Heart left ventricle (tissue), 16 donors: ENCODE results near the gene ADAMTS20. TPM values are rescaled to one million over a fixed set of nuclear protein-coding genes. Genes with fewer than 3 reads are reported as not detected.
"Not testable (repeated sequence)": the region's sequence is repeated elsewhere in the genome, so short reads cannot be mapped to it uniquely, and the experiment has no call there.

ENCODE experiments used
- ATAC-seq, 4 donors: fragments of 200-7000 bp; cut with Tn5 transposase; one replicate each; pipeline ENCODE4 v1.9.1; 2020 to 2022; ENCODE audit warnings: moderate library complexity in 4 of 4, mild to moderate bottlenecking in 3 of 4, moderate number of reproducible peaks in 1 of 4
- DNase-seq, 5 donors: peaks; one replicate each; pipeline ENCODE4 v3.0.0-alpha.2; 2020
- H3K27ac ChIP-seq, 12 donors: fragments of 200-600 bp; sonication (generic) in 4 of 12; one replicate each; pipeline versions ENCODE4 v1.5.0 to v1.8.0; 2016 to 2022; ENCODE audit warnings: mild to moderate bottlenecking in 2 of 12
- H3K27me3 ChIP-seq, 9 donors: fragments of 200-600 bp; sonication (generic) in 2 of 9; one replicate each; pipeline versions ENCODE4 v1.5.1 to v1.8.0; 2016 to 2022; ENCODE audit warnings: mild to moderate bottlenecking in 3 of 9
- H3K36me3 ChIP-seq, 9 donors: fragments of 200-600 bp; sonication (generic) in 2 of 9; one replicate each; pipeline versions ENCODE4 v1.5.0 to v1.8.0; 2018 to 2022; ENCODE audit warnings: mild to moderate bottlenecking in 2 of 9
- H3K4me1 ChIP-seq, 12 donors: fragments of 200-600 bp; sonication (generic) in 4 of 12; one replicate each; pipeline versions ENCODE4 v1.5.0 to v1.8.0; 2016 to 2022; ENCODE audit warnings: mild to moderate bottlenecking in 3 of 12
- H3K4me3 ChIP-seq, 12 donors: fragments of 200-600 bp; sonication (generic) in 4 of 12; one replicate each; pipeline versions ENCODE4 v1.5.0 to v1.8.0; 2017 to 2022; ENCODE audit warnings: mild to moderate bottlenecking in 9 of 12, moderate library complexity in 4 of 12
- H3K9me3 ChIP-seq, 12 donors: fragments of 200-600 bp; sonication (generic) in 4 of 12; one replicate each; pipeline versions ENCODE4 v1.5.0 to v1.8.0; 2016 to 2022; ENCODE audit warnings: mild to moderate bottlenecking in 1 of 12
- CTCF ChIP-seq, 12 donors: fragments of 200-600 bp; sonication (generic) in 4 of 12; IDR thresholded peaks; one replicate each; pipeline versions ENCODE4 v1.5.0 to v1.8.0; 2018 to 2022; ENCODE audit warnings: antibody characterized with exemption in 12 of 12, mild to moderate bottlenecking in 5 of 12
- POLR2A ChIP-seq, 2 donors: fragments of 450-650 bp; IDR thresholded peaks; one replicate each; pipeline ENCODE4 v1.6.1; 2017; ENCODE audit warnings: antibody characterized with exemption in 2 of 2, mild to moderate bottlenecking in 2 of 2, moderate library complexity in 2 of 2
- WGBS, 4 donors: extraction: QIAGEN DNeasy Blood & Tissue Kit in 2 of 4; methylation state at CpG; one replicate each; pipeline versions ENCODE4 v1.1.5 to v1.1.7; 2013 to 2018; 5-methylcytosine and 5-hydroxymethylcytosine counted together
- intact Hi-C, 10 donors: fragments of 100-400 bp; cut with DNase I; formaldehyde crosslinking; loops; one replicate each; pipeline versions ENCODE4 v1.11.1 to v1.14.2; 2022
- polyA plus RNA-seq, 2 donors: library from polyadenylated mRNA; stranded (reverse); fragments of 200-250 nt; gene quantifications; one replicate each; pipeline ENCODE4 v1.2.3, GENCODE V29; 2013
- total RNA-seq, 9 donors: library from RNA; depleted of rRNA in 2 of 9; stranded (reverse); fragments of >200 nt in 2 of 9; fragmentation: NEBNext Ultra II Directional in 3 of 9; extraction: Animal tissue kit (Norgen Biotek cat#: 25700) in 3 of 9; gene quantifications; one replicate each; pipeline versions ENCODE4 v1.1.0 to v1.2.4, GENCODE V29; 2016 to 2023
- donor health status: ischemic (EF 13 %, LVEDD 7.1; RV severe dilation, severe dysfunction).
- donor health status: healthy with polysubstance abuse.
- donor health status: DM: no; HTN: yes; CAD: no.
- donor health status: DM: no; HTN: no; CAD: no.
- donor health status: ischemic (EF 25% LVEDD 6.9; RV normal size, moderate dysfunction).
- donor health status: ischemic (EF 25% LVEDD 5.7; RV mildly dilated, moderate dysfunction).
- donor health status: healthy.
- donor health status: DM: yes; HTN: yes; CAD: no.
- donor health status: ischemic (EF 35%, LVEDD 5.7; RV mildly dilated, moderate dysfunction).
- donor health status: nonischemic (EF 11% LVEDD 7.7; RV severe dilation, severe dysfunction).
- donor health status: DM: yes; HTN: yes; CAD: no.
- donor health status: PGD.
- donor health status: ischemic (EF 29% LVEDD 5.4; RV normal size, mild dysfunction).
- donor health status: nonischemic (EF 23%, LVEDD 6.1; RV moderate dilation, normal function).

Gene ADAMTS20
- total and polyA plus RNA-seq, 11 donors = 0.05 TPM; not detected in 10

DNA sequence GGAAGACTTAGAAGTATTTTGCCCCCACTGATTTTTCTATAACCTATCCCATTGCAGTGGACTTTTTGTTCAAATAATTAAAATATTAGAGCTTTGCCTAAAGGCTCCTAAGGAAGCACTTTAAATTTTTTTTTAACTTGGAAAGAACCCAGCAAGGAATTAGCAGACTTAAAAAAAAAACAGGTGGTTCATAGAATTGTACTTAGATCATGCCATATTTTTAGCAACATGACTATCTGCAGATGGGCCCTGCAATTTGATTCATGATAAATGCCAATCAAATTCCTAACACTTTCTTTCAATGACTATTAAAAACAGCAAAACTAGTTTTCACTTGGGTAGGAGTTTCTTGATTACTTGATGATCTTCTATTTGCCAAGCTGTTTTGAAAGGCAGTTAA, 11.5 kb downstream of the ADAMTS20 start:
- Histone ChIP-seq H3K4me3 (no peak overlapping the region), H3K27ac (no peak overlapping the region), H3K27me3 (no peaks in the 10 kb centered on the region), H3K4me1 (no peaks in the 10 kb centered on the region), H3K9me3 (peaks cover 0 to 8% (median 0%) of the 10 kb centered on the region in 12 donors), H3K36me3 (no peaks in the 10 kb centered on the region)
- TF ChIP-seq CTCF (IDR thresholded peaks at IDR 0.05) (no peak), POLR2A (IDR thresholded peaks at IDR 0.05) (no peak)
- intact Hi-C loops = no loop called here
- no peak for ATAC-seq
- no peak for DNase-seq

GRCh38 chr12:43537675-43538074, 14.3 kb downstream of the ADAMTS20 start:
- H3K9me3 ChIP-seq, H3K36me3 ChIP-seq, intact Hi-C loops, H3K27ac ChIP-seq, H3K4me3 ChIP-seq, DNase-seq, ATAC-seq, H3K4me1 ChIP-seq, H3K27me3 ChIP-seq: not testable (repeated sequence)

- ATAC-seq (no peak), DNase-seq (no peak)
- Histone ChIP-seq H3K9me3 (peaks cover 0 to 8% (median 0%) of the 10 kb centered on the region in 12 donors), H3K27me3 (no peaks in the 10 kb centered on the region), H3K4me3 (no peak overlapping the region), H3K27ac (no peak overlapping the region), H3K36me3 (no peaks in the 10 kb centered on the region), H3K4me1 (no peaks in the 10 kb centered on the region)
- 64 to 74% (median 69%) methylated on average over 3 of the region's 3 CpGs for WGBS, 4 donors
- no peak for TF ChIP-seq POLR2A (IDR thresholded peaks at IDR 0.05)
- TF ChIP-seq CTCF (IDR thresholded peaks at IDR 0.05) = no peak
- intact Hi-C loops = no loop called here
These were observed 36.0 kb downstream of the ADAMTS20 start for GRCh38 chr12:43516045-43516444.

GRCh38 chr12:43501703-43502102, 50.3 kb downstream of the ADAMTS20 start:
- no peak for ATAC-seq
- TF ChIP-seq CTCF (IDR thresholded peaks at IDR 0.05) = peak in 6 of 12 donors; percentile 17 to 31 (median 24)
- TF ChIP-seq POLR2A (IDR thresholded peaks at IDR 0.05) = no peak
- no peak overlapping the region for H3K4me3 ChIP-seq
- no peaks in the 10 kb centered on the region for H3K27me3 ChIP-seq
- 54 to 63% (median 59%) methylated on average over 2 of the region's 2 CpGs for WGBS, 4 donors
- no peaks in the 10 kb centered on the region for H3K36me3 ChIP-seq
- intact Hi-C loops = loop anchor here in 1 of 10 donors (10.0 kb wide), 1 partner anchor 223 kb away; no protein-coding TSS in a partner anchor
- no peak overlapping the region for H3K27ac ChIP-seq
- no peak for DNase-seq
- H3K4me1 ChIP-seq = no peaks in the 10 kb centered on the region
- H3K9me3 ChIP-seq = no peaks in the 10 kb centered on the region

GRCh38 chr12:43493261-43493797, 58.7 kb downstream of the ADAMTS20 start:
- H3K27ac ChIP-seq = no peak overlapping the region
- no peaks in the 10 kb centered on the region for H3K9me3 ChIP-seq
- TF ChIP-seq CTCF (IDR thresholded peaks at IDR 0.05) = no peak
- TF ChIP-seq POLR2A (IDR thresholded peaks at IDR 0.05) = no peak
- H3K4me3 ChIP-seq = no peak overlapping the region
- intact Hi-C loops = no loop called here
- H3K36me3 ChIP-seq = no peaks in the 10 kb centered on the region
- ATAC-seq = no peak
- 77 to 84% (median 81%) methylated on average over 2 of the region's 2 CpGs for WGBS, 4 donors
- no peaks in the 10 kb centered on the region for H3K4me1 ChIP-seq
- DNase-seq = no peak
- H3K27me3 ChIP-seq = peaks cover 0 to 3% (median 0%) of the 10 kb centered on the region in 9 donors
